Loucy (cell line): ENCODE measurements around the gene CKM.

Experiments used
- H2AFZ ChIP-seq: fragments of 200-600 bp; sonication (generic); 2 replicates; pipeline ENCODE4 v1.6.0; 2016; ENCODE audit warnings: antibody characterized with exemption, mild to moderate bottlenecking, low read length, moderate library complexity
- H3F3A ChIP-seq: fragments of 200-600 bp; 2 replicates; pipeline ENCODE4 v1.6.0; 2016; ENCODE audit warnings: antibody characterized with exemption, low read depth, mild to moderate bottlenecking
- H3K27me3 ChIP-seq: fragments of 200-600 bp; sonication (generic); 2 replicates; pipeline ENCODE4 v1.6.1; 2014; ENCODE audit warnings: low read length, mild to moderate bottlenecking; ENCODE audit not compliant: insufficient read depth, poor library complexity, severe bottlenecking
- H3K36me3 ChIP-seq: fragments of 200-600 bp; sonication (generic); 2 replicates; pipeline ENCODE4 v1.6.1; 2016; ENCODE audit warnings: low read length; ENCODE audit not compliant: insufficient read depth
- H3K4me1 ChIP-seq: fragments of 200-600 bp; sonication (generic); 2 replicates; pipeline ENCODE4 v1.5.1; 2014; ENCODE audit warnings: low read length, mild to moderate bottlenecking; ENCODE audit not compliant: insufficient read depth, poor library complexity, severe bottlenecking
- H3K4me2 ChIP-seq: fragments of 200-600 bp; sonication (generic); 2 replicates; pipeline ENCODE4 v1.6.0; 2014; ENCODE audit warnings: antibody characterized with exemption, low read length, low read depth, mild to moderate bottlenecking; ENCODE audit not compliant: poor library complexity, severe bottlenecking
- H3K4me3 ChIP-seq: fragments of 200-600 bp; sonication (generic); 2 replicates; pipeline ENCODE4 v1.5.1; 2014; ENCODE audit warnings: low read length, mild to moderate bottlenecking, mixed read lengths; ENCODE audit not compliant: poor library complexity, severe bottlenecking
- H3K79me2 ChIP-seq: fragments of 200-600 bp; sonication (generic); 2 replicates; pipeline ENCODE4 v1.6.1; 2014; ENCODE audit warnings: low read length; ENCODE audit not compliant: insufficient read depth
- H3K9ac ChIP-seq: fragments of 200-600 bp; sonication (generic); 2 replicates; pipeline ENCODE4 v1.6.0; 2014; ENCODE audit warnings: mild to moderate bottlenecking, low read depth, low read length, moderate library complexity; ENCODE audit not compliant: poor library complexity, severe bottlenecking
- H3K9me2 ChIP-seq: fragments of 200-600 bp; sonication (generic); replicated peaks from 2 replicates; pipeline ENCODE4 v1.6.1; 2016; ENCODE audit warnings: low read depth, low read length, mixed read lengths
- H3K9me3 ChIP-seq: fragments of 200-600 bp; sonication (generic); 2 replicates; pipeline ENCODE4 v1.6.1; 2014; ENCODE audit warnings: mild to moderate bottlenecking, antibody characterized with exemption, low read length, low read depth; ENCODE audit not compliant: insufficient read depth
- H4K20me1 ChIP-seq: fragments of 200-600 bp; sonication (generic); 2 replicates; pipeline ENCODE4 v1.6.0; 2014; ENCODE audit warnings: antibody characterized with exemption, low read length, mild to moderate bottlenecking; ENCODE audit not compliant: insufficient read depth, poor library complexity, severe bottlenecking
- CTCF ChIP-seq: fragments of 200-600 bp; sonication (generic); conservative IDR thresholded peaks from 2 replicates; pipeline ENCODE4 v1.5.1; 2014; ENCODE audit warnings: mild to moderate bottlenecking, antibody characterized with exemption, low read length
- EZH2phosphoT487 ChIP-seq: fragments of 200-600 bp; IDR thresholded peaks from 2 replicates; pipeline ENCODE4 v1.6.1; 2018; ENCODE audit warnings: antibody characterized with exemption, mild to moderate bottlenecking, moderate library complexity, borderline replicate concordance

CKM gene

GRCh38 chr19:45265375-45265774 is 57.3 kb downstream of the CKM start:
- Histone ChIP-seq H3K4me1 (no peaks in the 10 kb centered on the region), H3K9me2 (no peaks in the 10 kb centered on the region), H3K9ac (no peak overlapping the region), H3K36me3 (peaks cover 16% of the 10 kb centered on the region; the same call in 1 of the 2 replicates), H4K20me1 (no peaks in the 10 kb centered on the region), H3K79me2 (no peaks in the 10 kb centered on the region), H3K9me3 (no peaks in the 10 kb centered on the region), H3K27me3 (no peaks in the 10 kb centered on the region), H3K4me3 (no peak overlapping the region), H2AFZ (no peak overlapping the region), H3K4me2 (no peak overlapping the region), H3F3A (no peaks in the 10 kb centered on the region)
- no peak for TF ChIP-seq CTCF
- TF ChIP-seq EZH2phosphoT487, result no peak

GRCh38 chr19:45264781-45265317 is 57.8 kb downstream of the CKM start:
- Histone ChIP-seq H3K4me1 (no peaks in the 10 kb centered on the region), H3K4me2 (no peak overlapping the region), H3K9ac (no peak overlapping the region), H3K9me3 (no peaks in the 10 kb centered on the region), H4K20me1 (no peaks in the 10 kb centered on the region), H3K27me3 (no peaks in the 10 kb centered on the region), H2AFZ (no peak overlapping the region), H3K4me3 (no peak overlapping the region), H3F3A (no peaks in the 10 kb centered on the region), H3K36me3 (peaks cover 13% of the 10 kb centered on the region; the same call in 1 of the 2 replicates), H3K9me2 (no peaks in the 10 kb centered on the region), H3K79me2 (no peaks in the 10 kb centered on the region)
- no peak for TF ChIP-seq CTCF
- no peak for TF ChIP-seq EZH2phosphoT487

GRCh38 chr19:45263013-45263412 is 59.7 kb downstream of the CKM start:
- H3K9ac ChIP-seq, result no peak overlapping the region
- H3K4me1 ChIP-seq, result no peaks in the 10 kb centered on the region
- H3K9me3 ChIP-seq, result no peaks in the 10 kb centered on the region
- no peak overlapping the region for H3K4me2 ChIP-seq
- H3F3A ChIP-seq, result no peaks in the 10 kb centered on the region
- no peaks in the 10 kb centered on the region for H3K9me2 ChIP-seq
- no peak overlapping the region for H3K4me3 ChIP-seq
- no peaks in the 10 kb centered on the region for H4K20me1 ChIP-seq
- no peak overlapping the region for H2AFZ ChIP-seq
- peaks cover 6% of the 10 kb centered on the region; the same call in 1 of the 2 replicates for H3K79me2 ChIP-seq
- H3K36me3 ChIP-seq, result peaks cover 10% of the 10 kb centered on the region; the same call in 1 of the 2 replicates
- TF ChIP-seq CTCF (no peak), EZH2phosphoT487 (no peak)
- H3K27me3 ChIP-seq, result no peaks in the 10 kb centered on the region
